Peyer's patch (tissue), 4 donors: ENCODE data around the gene NCDN. TPM values are rescaled to one million over a fixed set of nuclear protein-coding genes. Genes with fewer than 3 reads are reported as not detected.
A peak's percentile ranks its signal among the peaks of the same experiment; 100 is the strongest.

Experiments used
- DNase-seq, 3 donors: peaks; one replicate each; pipeline ENCODE4 v3.0.0-alpha.2; 2017 to 2019
- H3K27ac ChIP-seq, 4 donors: fragments of 200-600 bp; sonication (generic); one replicate each; pipeline ENCODE4 v1.5.1; 2016 to 2019
- H3K27me3 ChIP-seq, 2 donors: fragments of 200-600 bp; sonication (generic); one replicate each; pipeline ENCODE4 v1.5.1; 2019
- H3K36me3 ChIP-seq, 3 donors: fragments of 200-600 bp; sonication (generic); one replicate each; pipeline ENCODE4 v1.5.1; 2016 to 2019
- H3K4me1 ChIP-seq, 4 donors: fragments of 200-600 bp; sonication (generic); one replicate each; pipeline ENCODE4 v1.5.1; 2016 to 2019
- H3K4me3 ChIP-seq, 4 donors: fragments of 200-600 bp; sonication (generic); 1 replicate in 3 of 4; 2 replicates in 1 of 4; pipeline ENCODE4 v1.5.1; 2016 to 2019; ENCODE audit warnings: mild to moderate bottlenecking in 1 of 4
- H3K9me3 ChIP-seq, 4 donors: fragments of 200-600 bp; sonication (generic); one replicate each; pipeline ENCODE4 v1.5.1; 2016 to 2019; ENCODE audit warnings: mild to moderate bottlenecking in 1 of 4
- CTCF ChIP-seq, 6 experiments: fragments of 450-650 bp in 4 of 6; fragments of 200-600 bp in 2 of 6; sonication (generic) in 1 of 6; IDR thresholded peaks; one replicate each; pipeline ENCODE4 v1.5.1; 2017 to 2019; ENCODE audit warnings: antibody characterized with exemption in 6 of 6, mild to moderate bottlenecking in 3 of 6, moderate library complexity in 1 of 6
- POLR2A ChIP-seq, 2 donors: fragments of 450-650 bp; IDR thresholded peaks; one replicate each; pipeline ENCODE4 v1.5.1; 2017; ENCODE audit warnings: antibody characterized with exemption in 2 of 2, mild to moderate bottlenecking in 2 of 2, moderate library complexity in 2 of 2
- total RNA-seq, 4 donors: library from RNA; depleted of rRNA; stranded (reverse); fragments of >200 nt; gene quantifications; one replicate each; pipeline ENCODE4 v1.1.0, GENCODE V29; 2016

The NCDN gene
- total RNA-seq, 4 donors from 2014 or later: 6.3 to 15.3 (median 13.2) TPM

- H3K4me3 ChIP-seq: no peak overlapping the region
- H3K36me3 ChIP-seq: no peaks in the 10 kb centered on the region
- H3K4me1 ChIP-seq: peaks cover 0 to 17% (median 0%) of the 10 kb centered on the region in 4 donors
- no peak for TF ChIP-seq POLR2A (IDR thresholded peaks at IDR 0.05)
- TF ChIP-seq CTCF (IDR thresholded peaks at IDR 0.05): no peak
- no peak overlapping the region for H3K27ac ChIP-seq
- DNase-seq: no peak
- H3K9me3 ChIP-seq: no peaks in the 10 kb centered on the region
- no peaks in the 10 kb centered on the region for H3K27me3 ChIP-seq
Observed at GRCh38 chr1:35561972-35562680, 4.5 kb downstream of the NCDN start.

- H3K27me3 ChIP-seq: no peaks in the 10 kb centered on the region
- H3K4me3 ChIP-seq: no peak overlapping the region
- TF ChIP-seq CTCF (IDR thresholded peaks at IDR 0.05): no peak
- TF ChIP-seq POLR2A (IDR thresholded peaks at IDR 0.05): no peak
- DNase-seq: no peak
- peaks cover 0 to 13% (median 0%) of the 10 kb centered on the region in 4 donors for H3K4me1 ChIP-seq
- H3K27ac ChIP-seq: no peak overlapping the region
- H3K36me3 ChIP-seq: no peaks in the 10 kb centered on the region
- no peaks in the 10 kb centered on the region for H3K9me3 ChIP-seq
Observed at GRCh38 chr1:35563166-35563565, 5.6 kb downstream of the NCDN start.

- Histone ChIP-seq H3K27me3 (no peaks in the 10 kb centered on the region), H3K36me3 (no peaks in the 10 kb centered on the region), H3K9me3 (no peaks in the 10 kb centered on the region), H3K4me3 (no peak overlapping the region), H3K27ac (no peak overlapping the region), H3K4me1 (peaks cover 0 to 6% (median 0%) of the 10 kb centered on the region in 4 donors)
- TF ChIP-seq CTCF (IDR thresholded peaks at IDR 0.05) (peak; percentile 38 to 77 (median 72)), POLR2A (IDR thresholded peaks at IDR 0.05) (no peak)
- DNase-seq: peak; percentile 75 to 93 (median 84)
Observed at GRCh38 chr1:35564037-35564883, 6.7 kb downstream of the NCDN start.

- H3K27ac ChIP-seq: no peak overlapping the region
- H3K4me1 ChIP-seq: peaks cover 0 to 6% (median 0%) of the 10 kb centered on the region in 4 donors
- H3K9me3 ChIP-seq: no peaks in the 10 kb centered on the region
- H3K27me3 ChIP-seq: no peaks in the 10 kb centered on the region
- no peaks in the 10 kb centered on the region for H3K36me3 ChIP-seq
- no peak for DNase-seq
- TF ChIP-seq POLR2A (IDR thresholded peaks at IDR 0.05): no peak
- no peak for TF ChIP-seq CTCF (IDR thresholded peaks at IDR 0.05)
- no peak overlapping the region for H3K4me3 ChIP-seq
Observed at GRCh38 chr1:35564884-35565741, 7.5 kb downstream of the NCDN start.

GRCh38 chr1:35565742-35566133 lies 8.1 kb downstream of the NCDN start:
- H3K9me3 ChIP-seq: no peaks in the 10 kb centered on the region
- no peak overlapping the region for H3K4me3 ChIP-seq
- no peak overlapping the region for H3K27ac ChIP-seq
- TF ChIP-seq POLR2A (IDR thresholded peaks at IDR 0.05) (no peak), CTCF (IDR thresholded peaks at IDR 0.05) (no peak)
- no peak for DNase-seq
- peaks cover 0 to 1% (median 0%) of the 10 kb centered on the region in 4 donors for H3K4me1 ChIP-seq
- no peaks in the 10 kb centered on the region for H3K36me3 ChIP-seq
- no peaks in the 10 kb centered on the region for H3K27me3 ChIP-seq
